Measurements from ENCODE around the gene GDA. TPM values are rescaled to one million over a fixed set of nuclear protein-coding genes. Genes with fewer than 3 reads are reported as not detected.
"Not testable (repeated sequence)": the region's sequence is repeated elsewhere in the genome, so short reads cannot be mapped to it uniquely, and the experiment has no call there.

GDA gene
- total and polyA plus RNA-seq, 12 donors = 0.06 to 2.8 (median 0.61) TPM; not detected in 2

DNA sequence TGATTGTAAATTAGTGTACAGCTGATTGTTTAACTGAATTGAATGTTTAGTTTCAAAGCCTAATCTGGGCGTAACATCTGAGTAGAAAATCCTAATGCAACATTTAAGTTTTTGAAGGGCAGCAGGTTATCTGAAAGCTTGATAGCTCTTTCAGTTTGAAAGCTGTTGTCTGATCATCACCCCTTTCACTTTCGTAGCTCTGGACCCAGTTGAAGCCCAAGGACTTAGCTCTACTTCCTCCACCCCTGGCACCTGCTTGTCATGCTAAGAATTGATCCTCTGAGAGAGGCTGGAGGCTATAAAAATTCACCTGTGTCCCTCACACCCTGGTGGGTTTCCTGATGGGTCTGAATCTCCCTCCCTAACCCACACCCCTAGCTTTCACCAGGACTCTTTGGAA is 129.7 kb downstream of the GDA start:
- WGBS, 4 donors = 82 to 96% (median 88%) methylated on average over 2 of the region's 2 CpGs
- no peak overlapping the region for H3K4me3 ChIP-seq
- H3K4me1 ChIP-seq (replicated peaks in 1 of 2) = no peaks in the 10 kb centered on the region
- H3K9me3 ChIP-seq (replicated peaks in 1 of 3) = no peaks in the 10 kb centered on the region
- TF ChIP-seq POLR2A (IDR thresholded peaks at IDR 0.05) = no peak
- TF ChIP-seq, protein P1, sequence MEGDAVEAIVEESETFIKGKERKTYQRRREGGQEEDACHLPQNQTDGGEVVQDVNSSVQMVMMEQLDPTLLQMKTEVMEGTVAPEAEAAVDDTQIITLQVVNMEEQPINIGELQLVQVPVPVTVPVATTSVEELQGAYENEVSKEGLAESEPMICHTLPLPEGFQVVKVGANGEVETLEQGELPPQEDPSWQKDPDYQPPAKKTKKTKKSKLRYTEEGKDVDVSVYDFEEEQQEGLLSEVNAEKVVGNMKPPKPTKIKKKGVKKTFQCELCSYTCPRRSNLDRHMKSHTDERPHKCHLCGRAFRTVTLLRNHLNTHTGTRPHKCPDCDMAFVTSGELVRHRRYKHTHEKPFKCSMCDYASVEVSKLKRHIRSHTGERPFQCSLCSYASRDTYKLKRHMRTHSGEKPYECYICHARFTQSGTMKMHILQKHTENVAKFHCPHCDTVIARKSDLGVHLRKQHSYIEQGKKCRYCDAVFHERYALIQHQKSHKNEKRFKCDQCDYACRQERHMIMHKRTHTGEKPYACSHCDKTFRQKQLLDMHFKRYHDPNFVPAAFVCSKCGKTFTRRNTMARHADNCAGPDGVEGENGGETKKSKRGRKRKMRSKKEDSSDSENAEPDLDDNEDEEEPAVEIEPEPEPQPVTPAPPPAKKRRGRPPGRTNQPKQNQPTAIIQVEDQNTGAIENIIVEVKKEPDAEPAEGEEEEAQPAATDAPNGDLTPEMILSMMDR (IDR thresholded peaks at IDR 0.05) = no peak
- intact Hi-C loops (cut with DNase I) = loop anchor here in 1 of 2 donors (10.0 kb wide), 2 partner anchors 316 to 546 kb away; no protein-coding TSS in a partner anchor
- no peak for DNase-seq
- H3K27ac ChIP-seq = no peak overlapping the region
- no peaks in the 10 kb centered on the region for H3K27me3 ChIP-seq
- no peaks in the 10 kb centered on the region for H3K36me3 ChIP-seq (replicated peaks in 1 of 2)

DNA sequence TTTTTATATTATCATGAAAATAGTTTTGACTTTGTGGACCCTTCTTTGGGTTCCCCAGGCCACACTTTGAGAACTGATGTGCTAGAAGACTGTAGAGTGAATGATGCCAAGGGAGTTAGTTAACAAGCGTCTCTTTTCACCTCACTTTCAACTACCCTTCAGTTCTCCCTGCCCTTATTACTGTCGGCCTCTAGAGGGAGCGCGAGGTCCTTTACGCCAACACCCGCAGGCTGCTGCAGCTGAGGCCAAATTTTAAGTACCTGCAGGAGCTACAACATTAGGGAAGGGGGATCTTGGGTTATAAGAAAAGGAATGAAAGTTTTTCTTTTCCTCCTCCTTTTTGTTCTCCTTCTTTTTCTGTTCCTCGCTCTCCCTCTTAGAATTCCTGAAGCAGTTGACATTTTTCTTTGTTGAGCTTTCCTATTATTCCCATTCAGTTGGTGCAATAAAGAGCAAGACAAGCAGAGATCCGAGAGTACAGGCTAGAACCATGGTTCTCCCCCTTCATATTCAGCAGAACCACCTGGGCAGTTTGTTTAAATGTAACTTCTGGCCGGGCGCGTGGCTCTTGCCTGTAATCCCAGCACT is 131.8 kb downstream of the GDA start:
- TF ChIP-seq, protein P1 (IDR thresholded peaks at IDR 0.05) = peak; percentile 82 to 93 (median 88)
- TF ChIP-seq POLR2A (IDR thresholded peaks at IDR 0.05) = no peak
- Histone ChIP-seq H3K27ac (no peak overlapping the region), H3K9me3 (replicated peaks in 1 of 3) (no peaks in the 10 kb centered on the region), H3K27me3 (no peaks in the 10 kb centered on the region), H3K36me3 (replicated peaks in 1 of 2) (no peaks in the 10 kb centered on the region), H3K4me1 (replicated peaks in 1 of 2) (no peaks in the 10 kb centered on the region), H3K4me3 (no peak overlapping the region)
- peak; percentile 60 to 84 (median 75) for DNase-seq
- WGBS, 4 donors = 28 to 32% (median 31%) methylated on average over 11 of the region's 11 CpGs
- intact Hi-C loops (cut with DNase I) = loop anchor here in 1 of 2 donors (5.0 kb wide), 2 partner anchors 311 to 541 kb away; no protein-coding TSS in a partner anchor

DNA sequence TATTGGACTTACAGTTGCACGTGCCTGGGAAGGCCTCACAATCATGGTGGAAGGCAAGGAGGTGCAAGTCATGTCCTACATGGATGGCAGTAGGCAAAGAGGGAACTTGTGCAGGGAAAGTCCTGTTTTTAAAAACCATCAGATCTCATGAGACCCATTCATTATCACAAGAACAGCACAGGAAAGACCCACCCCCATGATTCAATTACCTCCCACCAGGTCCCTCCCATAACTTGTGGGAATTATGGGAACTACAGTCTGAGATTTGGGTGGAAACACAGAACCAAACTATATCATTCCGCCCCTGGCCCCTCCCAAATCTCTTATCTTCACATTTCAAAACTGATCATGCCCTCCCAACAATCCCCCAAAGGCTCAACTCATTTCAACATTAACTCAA is 140.2 kb downstream of the GDA start:
- WGBS, 4 donors = 81 to 89% (median 86%) methylated on average over 2 of the region's 2 CpGs
- intact Hi-C loops (cut with DNase I) = no loop called here
- no peak for DNase-seq
- no peak for TF ChIP-seq POLR2A (IDR thresholded peaks at IDR 0.05)
- TF ChIP-seq, protein P1 (IDR thresholded peaks at IDR 0.05) = no peak
- no peaks in the 10 kb centered on the region for H3K9me3 ChIP-seq (replicated peaks in 1 of 3)
- no peak overlapping the region for H3K27ac ChIP-seq
- peaks cover 6 to 11% of the 10 kb centered on the region in 2 donors for H3K4me1 ChIP-seq (replicated peaks in 1 of 2)
- no peak overlapping the region for H3K4me3 ChIP-seq
- H3K36me3 ChIP-seq (replicated peaks in 1 of 2) = no peaks in the 10 kb centered on the region
- no peaks in the 10 kb centered on the region for H3K27me3 ChIP-seq

DNA sequence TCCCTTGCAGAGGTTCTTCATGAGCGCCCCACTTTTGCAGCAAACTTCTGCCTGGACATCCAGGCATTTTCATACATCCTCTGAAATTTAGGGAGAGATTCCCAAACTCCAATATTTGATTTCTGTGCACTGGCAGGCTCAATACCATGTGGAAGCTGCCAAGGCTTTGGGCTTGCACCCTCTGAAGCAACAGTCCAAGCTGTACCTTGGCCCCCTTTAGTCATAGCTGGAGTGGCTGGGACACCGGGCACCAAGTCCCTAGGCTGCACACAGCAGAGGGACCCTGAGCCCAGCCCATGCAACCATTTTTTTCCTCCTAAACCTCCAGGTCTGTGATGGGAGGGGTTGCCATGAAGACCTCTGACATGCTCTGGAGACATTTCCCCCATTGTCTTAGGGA is 141.1 kb downstream of the GDA start:
- no peak overlapping the region for H3K27ac ChIP-seq
- no peaks in the 10 kb centered on the region for H3K27me3 ChIP-seq
- intact Hi-C loops (cut with DNase I) = no loop called here
- peaks cover 6 to 16% of the 10 kb centered on the region in 2 donors for H3K4me1 ChIP-seq (replicated peaks in 1 of 2)
- TF ChIP-seq, protein P1 (IDR thresholded peaks at IDR 0.05) = no peak
- no peak for TF ChIP-seq POLR2A (IDR thresholded peaks at IDR 0.05)
- no peaks in the 10 kb centered on the region for H3K9me3 ChIP-seq (replicated peaks in 1 of 3)
- H3K36me3 ChIP-seq (replicated peaks in 1 of 2) = no peaks in the 10 kb centered on the region
- H3K4me3 ChIP-seq = no peak overlapping the region
- 88 to 98% (median 96%) methylated on average over 2 of the region's 2 CpGs for WGBS, 4 donors
- no peak for DNase-seq

DNA sequence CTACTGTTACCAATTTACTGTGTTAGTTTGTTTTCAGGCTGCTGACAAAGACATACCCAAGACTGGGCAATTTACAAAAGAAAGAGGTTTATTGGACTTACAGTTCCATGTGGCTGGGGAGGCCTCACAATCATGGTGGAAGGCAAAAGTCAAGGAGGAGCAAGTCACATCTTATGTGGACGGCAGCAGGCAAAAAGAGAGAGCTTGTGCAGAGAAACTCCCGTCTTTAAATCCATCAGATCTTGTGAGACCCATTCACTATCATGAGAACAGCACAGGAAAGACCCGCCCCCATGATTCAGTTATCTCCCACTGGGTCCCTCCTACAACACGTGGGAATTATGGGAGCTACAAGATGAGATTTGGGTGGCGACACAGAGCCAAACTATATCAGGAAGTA is 142.3 kb downstream of the GDA start:
- WGBS, 4 donors = 79 to 85% (median 83%) methylated on average over 5 of the region's 5 CpGs
- H3K36me3 ChIP-seq (replicated peaks in 1 of 2); H3K27me3 ChIP-seq; H3K27ac ChIP-seq; intact Hi-C loops (cut with DNase I); H3K9me3 ChIP-seq (replicated peaks in 1 of 3); DNase-seq; H3K4me3 ChIP-seq: not testable (repeated sequence)
- H3K4me1 ChIP-seq (replicated peaks in 1 of 2) = peaks cover 6 to 16% of the 10 kb centered on the region in 2 donors
